Measurements from ENCODE around the gene STOML1. TPM values are rescaled to one million over a fixed set of nuclear protein-coding genes. Genes with fewer than 3 reads are reported as not detected.

Gene STOML1
- total RNA-seq, 1 experiment from 2014 or later, result 19.7 TPM

- H3K4me1 Mint-ChIP-seq (ENCODE audit: low read depth, unreplicated experiment), result peaks cover 85% of the 10 kb centered on the region
- DNase-seq, result no peak
- H3K27me3 Mint-ChIP-seq (ENCODE audit: unreplicated experiment), result no peaks in the 10 kb centered on the region
- peak overlapping the region; percentile 19 for H3K4me3 Mint-ChIP-seq (ENCODE audit: low read depth, unreplicated experiment)
- peaks cover 62% of the 10 kb centered on the region for H3K36me3 Mint-ChIP-seq (ENCODE audit: insufficient read depth, unreplicated experiment)
- intact Hi-C loops (cut with micrococcal nuclease; ENCODE audit: unreplicated experiment), result no loop called here
- H3K27ac Mint-ChIP-seq (ENCODE audit: unreplicated experiment), result peak overlapping the region; percentile 68
- no peaks in the 10 kb centered on the region for H3K9me3 Mint-ChIP-seq (ENCODE audit: low read depth, unreplicated experiment)
- TF ChIP-seq, protein P1, sequence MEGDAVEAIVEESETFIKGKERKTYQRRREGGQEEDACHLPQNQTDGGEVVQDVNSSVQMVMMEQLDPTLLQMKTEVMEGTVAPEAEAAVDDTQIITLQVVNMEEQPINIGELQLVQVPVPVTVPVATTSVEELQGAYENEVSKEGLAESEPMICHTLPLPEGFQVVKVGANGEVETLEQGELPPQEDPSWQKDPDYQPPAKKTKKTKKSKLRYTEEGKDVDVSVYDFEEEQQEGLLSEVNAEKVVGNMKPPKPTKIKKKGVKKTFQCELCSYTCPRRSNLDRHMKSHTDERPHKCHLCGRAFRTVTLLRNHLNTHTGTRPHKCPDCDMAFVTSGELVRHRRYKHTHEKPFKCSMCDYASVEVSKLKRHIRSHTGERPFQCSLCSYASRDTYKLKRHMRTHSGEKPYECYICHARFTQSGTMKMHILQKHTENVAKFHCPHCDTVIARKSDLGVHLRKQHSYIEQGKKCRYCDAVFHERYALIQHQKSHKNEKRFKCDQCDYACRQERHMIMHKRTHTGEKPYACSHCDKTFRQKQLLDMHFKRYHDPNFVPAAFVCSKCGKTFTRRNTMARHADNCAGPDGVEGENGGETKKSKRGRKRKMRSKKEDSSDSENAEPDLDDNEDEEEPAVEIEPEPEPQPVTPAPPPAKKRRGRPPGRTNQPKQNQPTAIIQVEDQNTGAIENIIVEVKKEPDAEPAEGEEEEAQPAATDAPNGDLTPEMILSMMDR (IDR thresholded peaks at IDR 0.05; ENCODE audit: unreplicated experiment), result no peak
- CTCF ChIA-PET, result interaction anchor here (1.9 kb wide), 1 partner anchor 17 kb away, joined by 4 read pairs; no protein-coding TSS in a partner anchor
- BruUV-seq (replicated peaks), result no TSS peak
These were observed 1.7 kb downstream of the STOML1 start for GRCh38 chr15:73990250-73991005.

DNA sequence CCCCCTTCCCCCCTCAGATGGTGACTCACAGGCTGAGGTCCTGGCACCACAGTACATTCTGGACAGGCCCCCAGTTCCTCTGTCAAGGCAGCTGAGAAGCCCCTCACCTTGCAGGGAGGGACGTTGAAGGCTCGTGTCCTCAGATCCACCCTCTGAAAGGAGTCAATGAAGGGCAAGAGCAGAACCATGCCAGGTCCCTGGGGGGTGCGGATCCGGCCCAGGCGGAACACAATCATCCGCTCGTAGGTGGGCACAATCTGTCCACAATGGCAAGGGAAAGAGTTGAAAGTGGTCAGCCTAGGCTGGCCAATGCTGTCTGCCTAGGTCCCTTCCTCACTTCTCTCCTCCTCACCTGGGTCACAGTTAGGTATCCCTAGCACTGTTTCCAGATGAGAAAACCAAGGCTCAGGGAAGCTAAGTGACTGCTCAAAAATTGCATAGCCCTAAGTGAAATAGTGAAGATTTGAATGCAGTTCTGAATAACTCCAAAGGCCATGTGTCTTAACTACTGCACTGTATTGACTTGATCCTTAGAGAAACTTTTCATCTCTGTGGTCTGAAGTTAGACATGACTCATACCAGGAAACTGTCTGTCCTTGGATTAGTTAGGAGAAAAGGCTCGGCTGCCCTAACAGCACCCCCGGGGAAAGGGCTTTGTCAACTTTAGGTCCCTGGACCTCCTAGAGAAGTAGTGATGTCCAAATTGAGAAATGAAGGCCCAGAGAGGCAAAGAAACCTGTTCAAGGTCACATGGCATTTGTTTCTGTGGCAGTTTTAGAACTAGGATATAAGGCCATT, 2.9 kb downstream of the STOML1 start:
- no peaks in the 10 kb centered on the region for H3K27me3 Mint-ChIP-seq (ENCODE audit: unreplicated experiment)
- TF ChIP-seq, protein P1 (IDR thresholded peaks at IDR 0.05; ENCODE audit: unreplicated experiment), result no peak
- H3K9me3 Mint-ChIP-seq (ENCODE audit: low read depth, unreplicated experiment), result no peaks in the 10 kb centered on the region
- intact Hi-C loops (cut with micrococcal nuclease; ENCODE audit: unreplicated experiment), result no loop called here
- peaks cover 88% of the 10 kb centered on the region for H3K4me1 Mint-ChIP-seq (ENCODE audit: low read depth, unreplicated experiment)
- peak overlapping the region; percentile 62 for H3K27ac Mint-ChIP-seq (ENCODE audit: unreplicated experiment)
- no peak overlapping the region for H3K4me3 Mint-ChIP-seq (ENCODE audit: low read depth, unreplicated experiment)
- CTCF ChIA-PET, result interaction anchor here (0.9 kb wide), 1 partner anchor 16 kb away, joined by 7 read pairs; no protein-coding TSS in a partner anchor
- no TSS peak for BruUV-seq (replicated peaks)
- peaks cover 55% of the 10 kb centered on the region for H3K36me3 Mint-ChIP-seq (ENCODE audit: insufficient read depth, unreplicated experiment)
- DNase-seq, result peak; percentile 60

DNA sequence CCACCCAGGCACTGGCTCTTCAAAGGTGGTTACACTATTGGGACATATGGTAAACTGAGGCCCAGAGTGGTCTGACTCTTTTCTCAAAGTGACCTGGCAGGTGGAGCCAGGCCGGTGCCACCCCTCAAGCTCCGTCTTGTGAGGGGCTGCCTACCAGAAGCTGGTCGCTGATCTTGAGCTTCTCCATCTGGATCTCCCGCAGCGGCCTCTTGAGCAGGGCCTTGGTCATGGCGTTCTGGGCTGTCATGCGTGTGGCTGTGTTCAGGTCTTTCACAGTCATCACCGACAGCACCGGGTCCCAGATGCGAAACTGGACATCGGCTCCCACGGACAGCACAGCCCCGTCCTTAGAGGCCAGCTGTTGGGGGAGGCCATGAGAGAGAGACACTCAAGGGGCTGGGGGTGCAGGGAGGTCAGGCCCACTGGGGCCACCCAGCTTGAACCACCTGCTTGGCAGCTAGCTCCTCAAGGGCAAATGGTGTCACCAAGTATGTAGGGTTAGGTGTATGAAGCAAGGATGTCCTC, 3.6 kb downstream of the STOML1 start:
- peaks cover 87% of the 10 kb centered on the region for H3K4me1 Mint-ChIP-seq (ENCODE audit: low read depth, unreplicated experiment)
- CTCF ChIA-PET, result interaction anchor here (0.9 to 1.5 kb wide), 3 partner anchors 13 to 48 kb away, joined by 3 to 7 read pairs (median 6); no protein-coding TSS in a partner anchor
- TSS peak; percentile 81 for BruUV-seq (replicated peaks)
- intact Hi-C loops (cut with micrococcal nuclease; ENCODE audit: unreplicated experiment), result no loop called here
- no peaks in the 10 kb centered on the region for H3K9me3 Mint-ChIP-seq (ENCODE audit: low read depth, unreplicated experiment)
- no peaks in the 10 kb centered on the region for H3K27me3 Mint-ChIP-seq (ENCODE audit: unreplicated experiment)
- DNase-seq, result no peak
- peaks cover 55% of the 10 kb centered on the region for H3K36me3 Mint-ChIP-seq (ENCODE audit: insufficient read depth, unreplicated experiment)
- H3K4me3 Mint-ChIP-seq (ENCODE audit: low read depth, unreplicated experiment), result no peak overlapping the region
- TF ChIP-seq, protein P1 (IDR thresholded peaks at IDR 0.05; ENCODE audit: unreplicated experiment), result no peak
- H3K27ac Mint-ChIP-seq (ENCODE audit: unreplicated experiment), result peak overlapping the region; percentile 86

DNA sequence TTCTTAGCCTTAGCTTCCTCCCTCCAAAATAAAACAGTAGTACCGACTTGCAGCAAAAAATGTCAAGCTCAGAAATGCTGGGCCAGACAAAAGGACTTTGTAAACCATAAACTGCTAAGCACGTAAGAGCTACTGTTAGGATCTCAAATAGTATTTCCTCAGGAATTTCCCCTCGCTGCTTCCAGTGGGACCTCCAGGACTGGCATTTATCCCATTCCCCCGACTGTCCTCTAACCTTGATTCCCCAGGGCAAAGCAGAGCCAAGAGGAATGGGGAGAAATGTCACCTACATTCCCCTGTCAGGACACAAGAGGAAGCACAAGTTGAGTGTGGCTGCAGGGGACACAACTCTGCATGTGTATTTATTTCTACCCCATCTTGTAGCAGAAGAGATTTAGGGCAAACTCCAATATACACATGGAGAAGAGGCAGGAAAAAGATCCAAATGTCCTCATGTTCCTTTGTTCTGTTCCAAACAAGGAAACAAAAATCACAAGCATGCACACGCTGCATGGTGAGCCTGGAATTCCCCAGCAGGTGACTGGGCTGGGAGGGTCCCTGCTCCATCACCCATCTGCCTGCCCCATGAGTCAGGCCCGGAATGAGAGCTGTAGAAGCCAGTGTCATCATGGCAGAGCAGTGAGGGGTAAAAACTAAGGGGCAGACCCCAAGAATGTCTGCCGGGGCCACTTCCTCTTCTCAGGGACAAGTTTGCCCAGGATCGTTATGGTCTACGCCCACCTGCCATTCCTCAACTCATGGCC, 4.2 kb downstream of the STOML1 start:
- intact Hi-C loops (cut with micrococcal nuclease; ENCODE audit: unreplicated experiment), result no loop called here
- Mint-ChIP-seq H3K4me3 (ENCODE audit: low read depth, unreplicated experiment) (no peak overlapping the region), H3K27ac (ENCODE audit: unreplicated experiment) (peak overlapping the region; percentile 86), H3K27me3 (ENCODE audit: unreplicated experiment) (no peaks in the 10 kb centered on the region), H3K36me3 (ENCODE audit: insufficient read depth, unreplicated experiment) (peaks cover 55% of the 10 kb centered on the region), H3K9me3 (ENCODE audit: low read depth, unreplicated experiment) (no peaks in the 10 kb centered on the region), H3K4me1 (ENCODE audit: low read depth, unreplicated experiment) (peaks cover 89% of the 10 kb centered on the region)
- no TSS peak for BruUV-seq (replicated peaks)
- TF ChIP-seq, protein P1 (IDR thresholded peaks at IDR 0.05; ENCODE audit: unreplicated experiment), result no peak
- peak; percentile 77 for DNase-seq
- CTCF ChIA-PET, result interaction anchor here (0.9 to 1.5 kb wide), 4 partner anchors 9 to 49 kb away, joined by 3 to 7 read pairs (median 5); no protein-coding TSS in a partner anchor

All from Calu3 (cell line).